T-helper 22 cell (primary cell): ENCODE measurements around the gene SEMA4D.
"Not testable (repeated sequence)": the region's sequence is repeated elsewhere in the genome, so short reads cannot be mapped to it uniquely, and the experiment has no call there.

ENCODE experiments used
- DNase-seq: peaks from one replicate; pipeline ENCODE4 v3.0.0-alpha.2; 2020; ENCODE audit warnings: low read depth

The SEMA4D gene

GRCh38 chr9:89351584-89352300 is 146.2 kb downstream of the SEMA4D start:
- no peak for DNase-seq

DNA sequence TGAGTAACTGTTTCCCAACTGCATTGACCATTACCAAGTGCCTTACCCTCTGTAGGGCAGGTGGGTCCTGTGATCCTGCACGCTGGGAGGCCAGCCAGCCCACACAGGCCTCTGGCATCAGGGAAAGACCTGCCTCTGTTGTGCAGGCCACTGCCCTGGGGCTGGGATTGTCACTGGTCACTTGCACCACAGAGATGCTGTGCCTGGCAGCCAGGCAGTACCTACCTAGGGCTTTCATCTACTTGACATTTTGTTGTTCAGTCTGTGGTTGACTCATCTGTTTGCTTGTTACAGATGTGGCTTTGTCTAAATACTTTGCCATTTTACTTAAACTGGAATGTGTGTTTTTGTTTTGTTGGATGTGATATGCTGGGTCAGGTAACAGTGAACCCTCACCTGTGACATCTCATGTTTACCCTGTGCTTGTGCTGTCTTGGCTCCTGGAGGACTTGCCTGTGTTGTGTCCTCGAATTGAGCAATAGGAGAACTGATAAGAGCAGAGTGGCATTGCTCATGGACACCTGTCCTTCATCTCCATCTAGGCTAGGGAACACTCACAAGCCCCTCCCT is 146.8 kb downstream of the SEMA4D start:
- DNase-seq, result no peak

DNA sequence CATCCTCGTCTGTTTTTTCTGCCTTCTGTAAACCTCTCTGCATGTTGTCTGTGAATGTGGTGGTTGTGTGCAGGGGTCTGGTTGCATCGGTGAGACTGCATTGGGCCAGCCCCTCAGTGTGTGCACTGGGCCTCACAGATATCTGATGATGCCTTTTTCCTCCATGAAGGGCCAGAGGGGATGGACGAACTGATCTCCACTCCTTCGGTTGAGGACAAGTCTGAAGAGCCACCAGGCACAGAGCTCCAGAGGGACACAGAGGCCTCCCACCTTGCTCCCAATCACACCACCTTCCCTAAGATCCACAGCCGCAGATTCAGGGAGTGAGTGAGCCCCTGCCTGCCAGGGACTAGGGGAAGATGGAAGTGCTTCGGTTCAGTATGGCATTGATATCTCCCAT is 148.3 kb downstream of the SEMA4D start:
- no peak for DNase-seq

DNA sequence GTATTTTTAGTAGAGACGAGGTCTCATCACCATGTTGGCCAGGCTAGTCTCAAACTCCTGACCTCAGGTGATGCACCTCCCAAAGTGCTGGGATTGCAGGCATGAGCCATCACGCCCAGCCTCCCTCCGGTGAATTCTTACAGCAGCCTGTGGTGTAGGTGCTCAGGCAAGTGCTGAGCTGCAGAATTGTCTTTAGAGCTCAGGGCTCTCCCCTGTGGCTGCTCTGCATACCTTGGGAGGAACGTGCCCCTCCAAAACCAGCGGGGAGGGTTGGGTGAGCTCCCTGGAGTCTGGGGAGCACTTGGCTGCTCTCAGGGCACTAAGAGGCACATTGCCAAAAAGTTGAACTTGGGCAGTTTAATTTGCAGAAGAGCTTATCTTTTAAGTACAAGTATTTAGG is 150.3 kb downstream of the SEMA4D start:
- DNase-seq, result no peak

DNA sequence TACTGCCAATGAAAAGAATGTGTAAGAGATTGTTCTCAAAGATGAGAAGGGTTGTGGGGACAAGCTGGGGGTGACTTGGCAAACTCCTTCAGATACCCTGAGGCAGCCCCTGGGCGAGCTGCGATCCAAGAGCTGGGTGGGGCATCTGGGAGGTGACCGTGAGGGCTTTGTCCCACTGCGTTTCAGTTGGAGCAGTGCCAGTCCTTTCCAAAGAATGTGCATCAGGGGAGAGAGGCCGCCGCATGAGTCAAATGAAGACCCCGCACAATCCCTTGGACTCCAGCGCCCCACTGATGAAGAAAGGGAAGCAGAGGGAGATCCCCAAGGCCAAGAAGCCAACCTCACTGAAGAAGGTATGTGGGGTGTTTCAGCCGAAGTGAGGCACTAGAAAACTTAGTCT is 151.2 kb downstream of the SEMA4D start:
- no peak for DNase-seq

DNA sequence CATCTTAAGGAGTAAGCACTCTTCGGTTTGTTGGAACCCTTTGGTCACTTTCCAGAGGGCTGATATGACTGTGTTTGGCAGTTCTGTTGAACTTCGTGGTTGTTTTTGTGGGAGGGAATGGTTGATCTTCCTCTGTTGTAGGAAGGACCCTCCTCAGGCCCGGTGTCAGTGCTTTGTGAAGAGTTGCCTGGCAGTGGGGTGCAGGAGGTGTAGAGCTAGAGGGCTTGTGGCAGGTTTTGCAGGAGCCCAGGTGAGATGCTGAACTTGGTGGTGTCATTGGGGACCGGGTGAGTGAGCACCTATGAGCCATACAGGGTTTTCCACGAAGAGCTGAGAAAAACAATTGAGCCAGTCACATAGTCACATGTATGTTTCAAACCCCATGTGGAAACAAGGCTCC is 152.4 kb downstream of the SEMA4D start:
- no peak for DNase-seq

- not testable (repeated sequence) for DNase-seq
Observed at GRCh38 chr9:89343812-89344211, 154.1 kb downstream of the SEMA4D start.

GRCh38 chr9:89342948-89343347 is 155.0 kb downstream of the SEMA4D start:
- DNase-seq, result no peak

DNA sequence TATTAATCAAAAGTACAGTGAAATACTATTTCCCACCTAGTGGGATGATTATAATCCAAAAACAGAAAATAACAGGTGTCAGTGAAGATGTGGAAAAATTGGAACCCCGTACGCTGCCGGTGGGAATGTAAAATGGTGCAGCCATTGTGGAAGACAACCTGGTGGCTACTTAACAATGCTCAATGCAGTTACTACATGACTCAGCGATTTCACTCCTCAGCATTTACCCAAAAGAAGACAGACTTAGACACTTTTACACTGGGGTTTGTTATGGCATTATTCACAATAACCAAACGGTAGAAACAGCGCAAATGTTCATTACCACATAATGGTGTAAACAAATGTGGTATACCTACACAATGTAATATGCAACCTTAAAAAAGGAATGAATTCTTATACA is 155.7 kb downstream of the SEMA4D start:
- DNase-seq, result no peak

- no peak for DNase-seq
Observed at GRCh38 chr9:89340332-89340731, 157.6 kb downstream of the SEMA4D start.

DNA sequence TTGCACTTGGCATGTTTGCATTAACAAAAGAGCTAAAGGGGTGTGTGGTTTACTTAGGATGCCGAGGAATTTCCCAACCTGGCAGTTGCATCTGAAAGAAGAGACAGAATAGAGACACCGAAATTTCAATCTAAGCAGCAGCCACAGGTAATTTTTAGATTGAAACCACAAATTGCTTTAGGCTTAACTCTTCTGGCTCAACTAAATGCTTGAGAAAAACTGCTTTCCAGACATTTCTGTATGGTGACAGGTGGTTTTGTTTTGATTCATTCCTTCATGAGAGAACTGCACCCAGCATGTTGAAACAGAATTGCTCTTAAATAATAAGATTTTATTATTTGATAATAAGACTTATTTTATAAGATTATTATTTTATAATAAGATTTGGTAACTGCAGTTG is 158.1 kb downstream of the SEMA4D start:
- DNase-seq, result no peak

- DNase-seq, result no peak
Observed at GRCh38 chr9:89330513-89330912, 167.4 kb downstream of the SEMA4D start.

DNA sequence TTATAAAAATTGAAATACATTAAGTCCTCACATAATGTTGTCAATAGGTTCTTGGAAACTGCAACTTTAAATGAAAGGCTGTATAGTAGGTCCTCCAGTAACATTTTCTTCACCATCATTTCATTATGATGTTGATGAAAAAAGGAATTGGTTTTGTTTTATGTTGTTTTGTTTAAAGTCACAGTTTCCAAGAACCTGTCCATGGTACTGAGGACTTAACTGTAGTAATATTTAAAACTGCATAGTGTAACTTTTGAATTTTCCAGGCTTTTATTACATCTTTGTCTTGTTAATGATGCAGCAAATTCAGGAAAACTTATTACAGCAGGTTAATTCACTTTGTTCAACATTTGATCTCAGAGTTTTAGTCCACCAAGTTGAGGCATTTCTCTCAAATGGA is 168.0 kb downstream of the SEMA4D start:
- DNase-seq, result no peak

DNA sequence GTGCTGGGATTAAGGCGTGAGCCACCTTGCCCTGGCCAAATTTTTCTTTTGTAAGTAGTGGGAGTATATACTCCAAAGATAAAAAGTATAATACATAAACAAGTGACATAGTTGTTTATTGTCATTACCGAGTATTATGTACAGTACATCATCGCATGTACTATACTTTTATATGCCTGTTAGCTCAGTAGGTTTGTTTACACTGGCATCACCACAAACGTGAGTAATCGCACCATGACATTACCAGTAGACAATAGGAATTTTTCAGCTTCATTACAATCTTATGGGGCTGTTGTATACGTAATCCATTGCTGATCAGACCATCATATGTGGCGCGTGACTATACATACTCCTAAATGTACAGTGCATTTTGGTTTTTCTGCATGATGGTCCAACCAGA is 169.8 kb downstream of the SEMA4D start:
- DNase-seq, result no peak

GRCh38 chr9:89325733-89326132 is 172.2 kb downstream of the SEMA4D start:
- no peak for DNase-seq

DNA sequence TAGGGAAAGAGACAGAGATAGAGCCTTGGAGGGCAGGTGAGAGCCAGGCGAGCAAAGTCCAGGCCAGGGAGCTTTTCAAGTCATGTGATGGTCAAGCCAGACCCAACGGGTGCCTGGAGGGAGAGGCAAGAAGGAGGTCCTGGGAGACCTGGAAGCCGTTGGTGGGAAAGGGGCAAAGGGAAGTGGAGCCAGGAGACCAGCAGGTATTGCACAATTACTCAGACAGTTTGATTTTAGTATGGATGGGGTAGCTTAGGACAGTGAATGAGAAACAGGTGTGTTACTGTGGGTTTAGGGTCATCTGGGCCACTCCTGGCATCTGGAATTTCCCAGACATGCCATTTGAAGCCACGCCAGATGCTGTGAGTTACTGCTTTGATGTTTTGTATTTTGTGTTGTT is 174.5 kb downstream of the SEMA4D start:
- no peak for DNase-seq

DNA sequence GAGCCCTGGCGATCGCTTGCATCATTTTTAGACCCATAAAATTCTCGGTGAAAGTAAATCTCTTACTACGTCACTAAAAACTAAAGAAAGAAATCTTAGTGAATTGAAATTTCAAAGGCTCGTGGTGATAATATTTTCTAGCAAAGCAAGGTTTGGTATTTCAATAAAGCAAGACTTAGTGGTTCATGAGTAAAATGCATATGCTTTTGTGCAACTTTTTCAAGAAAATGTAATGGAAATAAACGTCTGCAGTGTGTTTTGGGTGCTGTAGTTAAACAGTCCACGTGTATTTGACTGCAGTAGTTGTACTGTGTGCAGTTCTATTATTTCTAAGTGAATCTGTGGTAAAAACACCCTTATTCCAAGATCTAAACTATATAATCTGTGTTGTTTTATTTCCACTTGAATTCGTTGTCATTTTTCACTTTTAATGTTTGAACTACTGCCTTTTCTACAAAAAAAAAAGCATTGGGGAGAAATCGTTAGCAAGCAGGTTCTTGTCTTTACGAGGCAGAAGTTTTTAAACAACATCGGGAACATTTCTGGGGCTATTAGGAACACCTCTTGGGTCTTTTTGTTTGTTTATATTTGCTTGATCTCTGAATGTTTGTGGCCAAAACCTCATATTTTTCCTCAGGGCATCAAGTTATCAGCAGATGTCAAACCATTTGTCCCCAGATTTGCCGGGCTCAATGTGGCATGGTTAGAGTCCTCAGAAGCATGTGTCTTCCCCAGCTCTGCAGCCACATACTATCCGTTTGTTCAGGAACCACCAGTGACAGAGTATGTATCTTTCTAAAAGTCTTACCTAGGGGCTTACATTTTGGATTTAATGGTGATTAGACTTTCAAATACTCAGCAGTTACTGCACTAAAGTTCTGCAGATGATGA is 178.7 kb downstream of the SEMA4D start:
- no peak for DNase-seq

GRCh38 chr9:89318123-89319014 is 179.5 kb downstream of the SEMA4D start, which contains the start of gene SECISBP2:
SECISBP2 (plus strand) TSS chr9:89318500; CDS start chr9:89318577, 77 bp downstream.
- DNase-seq, result peak; percentile 87

DNA sequence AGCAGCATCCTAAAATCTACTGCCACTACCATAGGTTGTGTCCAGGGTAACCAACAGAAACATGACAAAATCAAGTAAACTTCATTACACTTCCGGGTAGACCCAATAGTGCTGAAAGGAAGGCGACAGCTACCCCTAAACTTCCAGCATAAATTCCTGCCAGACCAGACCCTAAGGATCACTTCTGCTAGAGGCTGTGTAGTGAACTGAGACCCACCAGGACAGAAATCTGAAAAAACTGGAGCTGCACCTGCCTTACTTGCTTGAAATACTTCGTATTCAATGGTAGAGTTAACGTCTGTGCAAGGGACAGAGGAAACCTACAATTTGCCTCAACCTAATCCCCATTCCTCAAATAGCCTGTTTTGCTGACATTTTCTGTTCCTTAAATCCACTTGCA is 180.6 kb downstream of the SEMA4D start:
- no peak for DNase-seq

- no peak for DNase-seq
Observed at GRCh38 chr9:89315482-89315881, 182.4 kb downstream of the SEMA4D start.

DNA sequence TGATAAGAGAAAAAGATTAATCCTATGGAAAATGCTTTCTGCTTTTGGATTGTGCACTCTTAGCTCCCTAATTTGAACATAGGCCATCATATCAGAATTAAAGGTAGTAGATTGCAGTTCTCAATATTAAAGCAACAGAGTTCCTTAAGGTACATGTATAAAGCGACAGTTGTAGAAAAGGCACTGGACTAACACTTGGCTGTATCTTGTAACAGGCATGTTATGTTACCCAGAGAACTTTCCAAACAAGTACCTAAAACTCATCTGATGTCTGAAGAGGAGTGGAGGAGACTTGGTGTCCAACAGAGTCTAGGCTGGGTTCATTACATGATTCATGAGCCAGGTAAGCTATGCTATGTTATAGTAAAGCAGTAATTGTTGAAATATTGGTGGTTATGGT is 183.0 kb downstream of the SEMA4D start:
- no peak for DNase-seq

DNA sequence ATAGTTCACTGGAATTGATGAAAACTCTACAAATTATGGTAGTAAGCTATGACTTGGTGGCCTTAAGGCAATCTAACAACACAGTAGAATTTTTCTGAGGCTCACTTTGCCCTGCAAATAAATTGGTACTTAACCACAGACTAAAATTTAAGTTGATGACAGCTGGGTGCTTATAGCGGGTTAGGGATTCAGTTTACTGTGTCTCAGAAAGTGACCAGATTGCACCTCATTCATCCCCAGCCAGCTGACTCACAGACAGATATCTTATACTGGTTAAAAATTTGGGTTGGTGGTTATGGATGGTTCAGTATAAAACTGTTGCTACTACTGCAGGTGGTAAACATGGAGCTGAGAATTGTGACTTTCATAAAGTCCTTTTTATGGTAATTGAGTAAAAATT is 184.1 kb downstream of the SEMA4D start:
- no peak for DNase-seq
